ENCODE results near the gene CLDN9.
A peak's percentile ranks its signal among the peaks of the same experiment; 100 is the strongest.

The CLDN9 gene

GRCh38 chr16:3000540-3000939, 12.2 kb upstream of the CLDN9 start:
- DNase-seq (ENCODE audit: extremely low read depth, low read depth) = no peak

DNA sequence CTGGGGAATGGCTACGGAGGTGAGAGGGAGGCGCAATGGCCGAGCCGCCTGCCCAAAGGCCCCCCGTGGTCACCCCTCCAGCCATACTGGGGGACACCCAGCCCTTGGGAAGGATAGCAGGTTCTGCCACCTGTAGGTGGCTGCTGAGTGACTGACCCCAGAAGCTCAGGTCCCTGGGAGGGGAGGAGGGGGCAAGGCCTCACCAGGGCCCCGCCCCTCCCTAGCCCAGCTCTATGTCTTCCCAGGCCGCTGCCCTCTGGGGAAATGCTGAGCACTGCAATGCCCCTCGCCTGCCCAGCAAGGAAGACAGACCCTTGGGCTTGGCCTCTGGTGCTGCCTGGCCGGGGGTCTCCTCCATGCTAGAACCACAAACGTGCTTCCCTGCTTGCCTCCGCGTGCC, 11.4 kb upstream of the CLDN9 start:
- DNase-seq (ENCODE audit: extremely low read depth, low read depth) = no peak

More at GRCh38 chr16:3000540-3000939, 12.2 kb upstream of the CLDN9 start:
- TF ChIP-seq, protein P1, sequence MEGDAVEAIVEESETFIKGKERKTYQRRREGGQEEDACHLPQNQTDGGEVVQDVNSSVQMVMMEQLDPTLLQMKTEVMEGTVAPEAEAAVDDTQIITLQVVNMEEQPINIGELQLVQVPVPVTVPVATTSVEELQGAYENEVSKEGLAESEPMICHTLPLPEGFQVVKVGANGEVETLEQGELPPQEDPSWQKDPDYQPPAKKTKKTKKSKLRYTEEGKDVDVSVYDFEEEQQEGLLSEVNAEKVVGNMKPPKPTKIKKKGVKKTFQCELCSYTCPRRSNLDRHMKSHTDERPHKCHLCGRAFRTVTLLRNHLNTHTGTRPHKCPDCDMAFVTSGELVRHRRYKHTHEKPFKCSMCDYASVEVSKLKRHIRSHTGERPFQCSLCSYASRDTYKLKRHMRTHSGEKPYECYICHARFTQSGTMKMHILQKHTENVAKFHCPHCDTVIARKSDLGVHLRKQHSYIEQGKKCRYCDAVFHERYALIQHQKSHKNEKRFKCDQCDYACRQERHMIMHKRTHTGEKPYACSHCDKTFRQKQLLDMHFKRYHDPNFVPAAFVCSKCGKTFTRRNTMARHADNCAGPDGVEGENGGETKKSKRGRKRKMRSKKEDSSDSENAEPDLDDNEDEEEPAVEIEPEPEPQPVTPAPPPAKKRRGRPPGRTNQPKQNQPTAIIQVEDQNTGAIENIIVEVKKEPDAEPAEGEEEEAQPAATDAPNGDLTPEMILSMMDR (IDR thresholded peaks at IDR 0.05; ENCODE audit: low read depth, low read length) = no peak

GRCh38 chr16:3003582-3004270, 9.0 kb upstream of the CLDN9 start:
- DNase-seq (ENCODE audit: extremely low read depth, low read depth) = peak; percentile 96
- TF ChIP-seq, protein P1 (IDR thresholded peaks at IDR 0.05; ENCODE audit: low read depth, low read length) = peak; percentile 49

More for the DNA sequence above, 11.4 kb upstream of the CLDN9 start:
- TF ChIP-seq, protein P1 (IDR thresholded peaks at IDR 0.05; ENCODE audit: low read depth, low read length) = no peak

GRCh38 chr16:3004319-3004718, 8.4 kb upstream of the CLDN9 start:
- TF ChIP-seq, protein P1 (IDR thresholded peaks at IDR 0.05; ENCODE audit: low read depth, low read length) = no peak

GRCh38 chr16:3004781-3005284, 7.9 kb upstream of the CLDN9 start:
- DNase-seq (ENCODE audit: extremely low read depth, low read depth) = no peak
- TF ChIP-seq, protein P1 (IDR thresholded peaks at IDR 0.05; ENCODE audit: low read depth, low read length) = no peak

More at GRCh38 chr16:3004319-3004718, 8.4 kb upstream of the CLDN9 start:
- DNase-seq (ENCODE audit: extremely low read depth, low read depth) = no peak

DNA sequence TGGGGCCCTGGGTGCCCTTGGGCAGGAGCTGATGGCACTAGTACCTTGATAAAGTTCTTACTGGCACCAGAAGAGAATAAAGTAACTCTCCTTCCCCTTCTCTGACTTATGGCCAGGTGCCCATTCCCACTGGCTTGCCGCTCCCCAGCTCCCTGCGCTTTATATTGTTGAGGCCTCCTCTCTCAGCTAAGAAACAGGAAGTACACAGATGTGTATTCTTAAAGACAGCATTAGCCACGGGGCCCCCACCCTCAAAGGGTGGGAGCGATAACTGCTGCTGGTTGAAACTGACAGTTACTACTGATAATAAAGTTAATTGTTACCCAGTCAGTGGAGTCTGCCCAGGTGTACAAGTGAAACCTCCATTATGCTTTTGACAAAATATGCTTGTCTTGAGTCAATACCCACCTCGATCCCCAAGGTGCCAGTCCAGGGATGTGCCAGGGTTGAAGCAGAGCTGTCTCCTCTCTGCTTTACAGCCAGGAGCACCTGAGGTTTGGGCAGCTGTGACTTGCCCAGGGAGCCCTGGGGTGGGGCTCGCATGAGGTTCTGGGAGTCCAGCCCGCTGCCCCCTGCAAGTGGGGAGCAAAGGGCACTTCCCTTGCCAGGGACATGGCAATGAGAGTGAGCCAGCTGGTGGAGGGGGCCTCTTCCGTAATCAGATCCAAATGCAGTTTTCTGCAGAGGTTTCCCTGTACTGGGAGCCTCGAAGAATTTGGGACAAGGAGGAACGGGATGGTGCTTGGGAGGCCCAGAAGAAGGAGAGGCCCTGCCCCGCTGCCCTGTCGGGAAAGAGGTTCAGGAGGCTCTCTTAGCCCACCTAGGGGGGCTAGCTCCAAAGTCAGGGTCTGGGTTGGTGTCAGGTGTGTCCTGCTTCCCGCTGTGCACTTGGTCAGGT, 5.4 kb upstream of the CLDN9 start:
- TF ChIP-seq, protein P1 (IDR thresholded peaks at IDR 0.05; ENCODE audit: low read depth, low read length) = no peak
- no peak for DNase-seq (ENCODE audit: extremely low read depth, low read depth)

Measured in AG09319 (cell line).